ENCODE data around the gene CTSH. TPM values are rescaled to one million over a fixed set of nuclear protein-coding genes. Genes with fewer than 3 reads are reported as not detected.

Gene CTSH
- total and polyA plus RNA-seq, 12 donors = 26.4 to 122 (median 62.5) TPM

DNA sequence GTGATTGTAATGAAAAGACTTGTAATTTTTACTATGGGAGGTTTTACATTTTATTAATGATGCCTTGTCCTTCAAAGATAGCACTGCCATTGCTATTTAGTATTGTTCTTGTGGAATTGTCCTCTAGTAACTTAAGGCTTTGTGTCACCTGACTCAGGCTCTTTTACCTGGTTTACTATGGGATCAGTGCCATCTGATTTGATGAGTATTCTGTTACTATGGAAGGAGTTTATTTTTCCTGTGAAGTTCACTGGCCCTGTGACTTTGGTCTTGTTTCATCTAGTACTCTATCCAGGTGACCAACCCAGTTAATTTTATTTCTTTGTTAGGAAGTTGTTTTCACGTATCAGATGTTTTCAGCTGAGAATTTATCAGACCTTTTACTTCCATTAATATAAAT lies 63.2 kb downstream of the CTSH start:
- DNase-seq = no peak
- ATAC-seq = no peak
- 65 to 70% methylated on average over 1 of the region's 1 CpG for WGBS, 2 donors
- Histone ChIP-seq H3K4me3 (no peak overlapping the region), H3K4me1 (peaks cover 14 to 97% (median 66%) of the 10 kb centered on the region in 9 donors), H3K27ac (no peak overlapping the region), H3K9me3 (no peaks in the 10 kb centered on the region), H3K36me3 (peaks cover 0 to 81% (median 25%) of the 10 kb centered on the region in 9 donors), H3K27me3 (no peaks in the 10 kb centered on the region)
- no peak for TF ChIP-seq CTCF (IDR thresholded peaks at IDR 0.05)
- intact Hi-C loops (cut with DNase I) = no loop called here

DNA sequence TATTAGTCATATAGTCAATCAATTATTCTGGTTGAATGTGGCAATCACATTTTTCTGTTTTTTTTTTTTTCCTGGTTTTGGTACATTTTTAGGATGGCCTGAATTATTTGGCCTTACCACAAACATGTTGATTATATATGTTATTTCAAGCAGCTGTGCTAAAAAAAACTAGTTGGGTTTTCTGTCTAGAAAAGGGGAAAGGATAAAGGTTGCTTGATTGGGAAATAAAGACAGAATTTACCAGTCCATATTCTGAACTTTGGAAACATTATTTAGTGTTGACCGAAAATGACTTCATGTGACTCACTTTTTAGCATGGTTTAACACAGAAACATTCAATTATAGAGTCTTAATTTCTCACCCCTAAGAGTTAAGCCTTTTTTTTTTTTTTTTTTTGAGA lies 64.0 kb downstream of the CTSH start:
- 89 to 95% methylated on average over 1 of the region's 1 CpG for WGBS, 2 donors
- Histone ChIP-seq H3K36me3 (peaks cover 0 to 72% (median 18%) of the 10 kb centered on the region in 9 donors), H3K27me3 (no peaks in the 10 kb centered on the region), H3K4me1 (peaks cover 14 to 100% (median 75%) of the 10 kb centered on the region in 9 donors), H3K27ac (no peak overlapping the region), H3K9me3 (no peaks in the 10 kb centered on the region), H3K4me3 (no peak overlapping the region)
- intact Hi-C loops (cut with DNase I) = no loop called here
- TF ChIP-seq CTCF (IDR thresholded peaks at IDR 0.05) = no peak
- ATAC-seq (no peak), DNase-seq (no peak)

- peaks cover 14 to 100% (median 81%) of the 10 kb centered on the region in 9 donors for H3K4me1 ChIP-seq
- H3K9me3 ChIP-seq = no peaks in the 10 kb centered on the region
- H3K4me3 ChIP-seq = peak overlapping the region in 1 of 10 donors; percentile 18
- ATAC-seq = no peak
- H3K27ac ChIP-seq = peak overlapping the region in 1 of 10 donors; percentile 51
- intact Hi-C loops (cut with DNase I) = no loop called here
- no peak for TF ChIP-seq CTCF (IDR thresholded peaks at IDR 0.05)
- DNase-seq = no peak
- H3K27me3 ChIP-seq = no peaks in the 10 kb centered on the region
- H3K36me3 ChIP-seq = peaks cover 0 to 66% (median 18%) of the 10 kb centered on the region in 9 donors
Observed at GRCh38 chr15:78880242-78880533, 64.7 kb downstream of the CTSH start.

DNA sequence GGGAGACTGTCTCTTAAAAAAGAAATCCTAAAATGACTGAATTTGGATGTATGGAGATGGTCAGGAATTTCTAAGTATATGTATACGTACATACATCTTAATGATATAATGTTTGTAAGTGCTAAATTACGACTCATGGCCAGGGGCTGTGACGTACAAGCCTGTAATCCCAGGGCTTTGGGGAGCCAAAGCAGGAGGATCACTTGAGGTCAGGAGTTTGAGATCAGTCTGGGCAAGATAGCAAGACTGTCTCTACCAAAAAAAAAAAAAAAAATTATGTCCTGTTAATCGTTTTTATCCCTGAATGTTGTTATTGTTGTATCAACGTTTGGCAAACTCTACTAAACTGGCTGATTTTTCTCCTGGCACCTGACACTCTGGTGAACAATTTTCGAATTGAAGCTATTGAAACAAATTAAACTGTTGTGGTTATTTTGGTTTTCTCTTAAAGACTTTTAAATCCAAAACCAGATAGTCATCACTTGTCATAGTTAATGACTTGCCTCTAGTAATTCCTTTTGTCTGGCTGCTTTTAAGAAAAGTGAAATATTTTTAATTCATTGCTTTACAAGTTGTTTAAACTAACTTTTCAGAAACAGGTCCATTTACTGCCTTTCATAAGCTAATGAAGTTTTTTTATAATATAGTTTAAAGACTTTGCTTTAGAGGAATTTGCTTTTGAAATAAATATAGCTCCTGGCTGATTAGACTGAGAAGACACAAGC lies 65.2 kb downstream of the CTSH start:
- TF ChIP-seq CTCF (IDR thresholded peaks at IDR 0.05) = no peak
- DNase-seq = no peak
- no peaks in the 10 kb centered on the region for H3K27me3 ChIP-seq
- peak in 1 of 8 donors; percentile 29 for ATAC-seq
- WGBS, 2 donors = 17 to 18% methylated on average over 6 of the region's 6 CpGs
- peak overlapping the region in 1 of 10 donors; percentile 51 for H3K27ac ChIP-seq
- H3K9me3 ChIP-seq = no peaks in the 10 kb centered on the region
- peaks cover 0 to 60% (median 18%) of the 10 kb centered on the region in 9 donors for H3K36me3 ChIP-seq
- H3K4me1 ChIP-seq = peaks cover 14 to 100% (median 81%) of the 10 kb centered on the region in 9 donors
- H3K4me3 ChIP-seq = peak overlapping the region in 1 of 10 donors; percentile 18
- intact Hi-C loops (cut with DNase I) = loop anchor here in 2 of 10 donors (10.0 kb wide), 2 partner anchors 105 to 125 kb away; no protein-coding TSS in a partner anchor
